GM12878 (cell line): ENCODE data around the gene KIZ. TPM values are rescaled to one million over a fixed set of nuclear protein-coding genes. Genes with fewer than 3 reads are reported as not detected.

ENCODE experiments used
- ATAC-seq: fragments of 200-7000 bp; cut with Tn5 transposase; 3 replicates; pipeline ENCODE4 v1.9.1; 2020; ENCODE audit warnings: mild to moderate bottlenecking, moderate library complexity
- BruUV-seq: library from RNA; stranded (reverse); fragments of 400-500 nt; replicated peaks from 2 replicates; lab custom pipeline; 2021; lab: Mats Ljungman, UMichigan
- CTCF ChIA-PET: fragments of 300-600 bp; sonication (Branson Sonifier 250); formaldehyde crosslinking; extraction: SDS; loops from one replicate; lab custom pipeline; 2021; ENCODE audit warnings: inconsistent platforms; lab: Yijun Ruan, JAX
- POLR2A ChIA-PET: fragments of 350-600 bp; formaldehyde crosslinking; extraction: SDS; loops from one replicate; lab custom pipeline; 2021; ENCODE audit warnings: inconsistent platforms; lab: Charles Lee
- RAD21 ChIA-PET: fragments of 300-600 bp; sonication (Branson Sonifier 250); formaldehyde crosslinking; loops from one replicate; lab custom pipeline; 2023; ENCODE audit warnings: antibody characterized with exemption; ENCODE audit not compliant: unreplicated experiment; lab: Charles Lee
- SMC1A ChIA-PET: fragments of 300-600 bp; sonication (Branson Sonifier 250); formaldehyde crosslinking; loops from one replicate; lab custom pipeline; 2023; ENCODE audit not compliant: unreplicated experiment, uncharacterized antibody; lab: Charles Lee
- DNase-seq: peaks from one replicate; pipeline ENCODE4 v3.0.0-alpha.2; 2011; ENCODE audit warnings: low read depth, low spot score
- FAIRE-seq: peaks from 3 replicates; lab custom pipeline; 2011; peaks lifted over from hg19 to GRCh38; lab: Jason Lieb, UNC
- H2AFZ ChIP-seq: 2 replicates; pipeline ENCODE4 v1.6.0; 2011; ENCODE audit warnings: low read depth, low read length, control low read depth; ENCODE audit not compliant: control insufficient read depth
- H3K27ac ChIP-seq: 2 replicates; pipeline ENCODE4 v1.5.1; 2011; ENCODE audit warnings: control low read depth; ENCODE audit not compliant: control insufficient read depth, insufficient read depth
- H3K27me3 ChIP-seq, 2 experiments: replicated peaks in 1 of 2; 2 replicates each; pipeline versions ENCODE4 v1.6.0 to v1.6.1; 2011; ENCODE audit warnings: low read length in 1 of 2; ENCODE audit not compliant: control insufficient read depth in 2 of 2, insufficient read depth in 2 of 2
- H3K36me3 ChIP-seq, 2 experiments: 2 replicates each; pipeline ENCODE4 v1.5.1; 2011; ENCODE audit warnings: low read length in 1 of 2; ENCODE audit not compliant: control insufficient read depth in 2 of 2, insufficient read depth in 2 of 2
- H3K4me1 ChIP-seq: 2 replicates; pipeline ENCODE4 v1.6.1; 2011; ENCODE audit warnings: mild to moderate bottlenecking, low read length, moderate library complexity, mixed read lengths; ENCODE audit not compliant: control insufficient read depth, insufficient read depth
- H3K4me2 ChIP-seq: 2 replicates; pipeline ENCODE4 v1.6.0; 2011; ENCODE audit warnings: control low read depth; ENCODE audit not compliant: control insufficient read depth, insufficient read depth
- H3K4me3 ChIP-seq: fragments of 200-600 bp; sonication (generic); 2 replicates; pipeline ENCODE4 v1.5.1; 2016
- H3K79me2 ChIP-seq: 2 replicates; pipeline ENCODE4 v1.6.0; 2011; ENCODE audit warnings: low read length; ENCODE audit not compliant: control insufficient read depth, insufficient read depth
- H3K9ac ChIP-seq: 2 replicates; pipeline ENCODE4 v1.8.0; 2011; ENCODE audit warnings: low read length, control low read depth, mixed read lengths; ENCODE audit not compliant: control insufficient read depth, insufficient read depth
- H3K9me3 ChIP-seq: replicated peaks from 3 replicates; pipeline ENCODE4 v1.5.1; 2011; ENCODE audit warnings: mild to moderate bottlenecking, low read length; ENCODE audit not compliant: control insufficient read depth, insufficient read depth
- H4K20me1 ChIP-seq: 2 replicates; pipeline ENCODE4 v1.6.0; 2011; ENCODE audit not compliant: control insufficient read depth, insufficient read depth
- ATF7 ChIP-seq: fragments of 450-650 bp; IDR thresholded peaks from 2 replicates; pipeline ENCODE4 v1.6.1; 2016; ENCODE audit warnings: low read depth, mild to moderate bottlenecking
- BHLHE40 ChIP-seq, 2 experiments: fragments of 450-650 bp in 1 of 2; IDR thresholded peaks; 2 replicates each; pipeline ENCODE4 v1.6.1; 2011 to 2017; ENCODE audit warnings: low read depth in 2 of 2, borderline replicate concordance in 1 of 2, improper control_type of control experiment in 1 of 2, low read length in 1 of 2, mild to moderate bottlenecking in 1 of 2
- ESRRA ChIP-seq: IDR thresholded peaks from 2 replicates; pipeline ENCODE4 v1.6.1; 2012; ENCODE audit warnings: mild to moderate bottlenecking, low read length, improper control_type of control experiment
- EZH2 ChIP-seq: IDR thresholded peaks from 2 replicates; pipeline ENCODE4 v1.6.1; 2012; ENCODE audit warnings: low read depth, mild to moderate bottlenecking, control low read depth, inconsistent platforms, low read length, borderline replicate concordance; ENCODE audit not compliant: control insufficient read depth
- GATAD2B ChIP-seq: fragments of 450-650 bp; conservative IDR thresholded peaks from 2 replicates; pipeline ENCODE4 v1.6.1; 2017; ENCODE audit warnings: low read depth, mild to moderate bottlenecking, moderate library complexity
- MYC ChIP-seq: IDR thresholded peaks from 2 replicates; pipeline ENCODE4 v1.6.1; 2011; ENCODE audit warnings: mild to moderate bottlenecking, low read length, moderate library complexity, inconsistent platforms; ENCODE audit not compliant: insufficient read depth, insufficient replicate concordance, insufficient read length, severe bottlenecking
- PML ChIP-seq: IDR thresholded peaks from 2 replicates; pipeline ENCODE4 v1.6.1; 2012; ENCODE audit warnings: low read length, inconsistent platforms
- POLR2AphosphoS5 ChIP-seq: IDR thresholded peaks from 2 replicates; pipeline ENCODE4 v1.6.1; 2011; ENCODE audit warnings: mild to moderate bottlenecking, low read length, inconsistent platforms
- RAD51 ChIP-seq: fragments of 450-650 bp; IDR thresholded peaks from 2 replicates; pipeline ENCODE4 v1.6.1; 2016; ENCODE audit warnings: moderate library complexity, mild to moderate bottlenecking, inconsistent platforms
- RELB ChIP-seq: fragments of 450-650 bp; IDR thresholded peaks from 2 replicates; pipeline ENCODE4 v1.6.1; 2017; ENCODE audit warnings: low read depth, mild to moderate bottlenecking, moderate library complexity
- SPI1 ChIP-seq: IDR thresholded peaks from 2 replicates; pipeline ENCODE4 v1.6.1; 2011; ENCODE audit warnings: low read depth, mild to moderate bottlenecking, low read length, moderate library complexity, borderline replicate concordance; ENCODE audit not compliant: insufficient read depth
- WGBS: methylation state at CpG from one replicate; pipeline ENCODE4 v1.1.6; 2016; ENCODE audit warnings: low lambda C conversion rate; ENCODE audit not compliant: insufficient replicate concordance, insufficient coverage; ENCODE audit errors: missing lambda C conversion rate; 5-methylcytosine and 5-hydroxymethylcytosine counted together
- in situ Hi-C: fragments of 300-500 bp; cut with MboI; formaldehyde crosslinking; loops from 9 replicates; pipeline ENCODE4 v1.14.3; 2018; ENCODE audit warnings: mixed read lengths
- intact Hi-C: fragments of 100-400 bp; cut with micrococcal nuclease; formaldehyde crosslinking; loops from one replicate; pipeline ENCODE4 v1.14.2; 2022; ENCODE audit not compliant: unreplicated experiment
- polyA plus RNA-seq, 11 experiments: library from polyadenylated mRNA; depleted of rRNA in 4 of 11; unstranded in 6 of 11; stranded (reverse) in 5 of 11; fragments of >200 nt; fragmentation: Nextera tagmentation in 4 of 11; fragmentation: Illumina TruSeq in 1 of 11; extraction: Ambion mirVana in 4 of 11; extraction: Trizol in 1 of 11; gene quantifications; 1 replicate in 1 of 11; 2 replicates in 10 of 11; pipeline versions ENCODE4 v1.2.1 to v1.2.3, GENCODE V29; 2011 to 2016; ENCODE audit warnings: inconsistent platforms in 2 of 11, missing spikeins in 2 of 11, low read depth in 1 of 11
- total RNA-seq, 4 experiments: library from RNA; depleted of rRNA in 3 of 4; stranded (reverse); fragments of >200 nt in 3 of 4; fragmentation: Illumina TruSeq in 1 of 4; extraction: Trizol in 1 of 4; gene quantifications; 2 replicates each; pipeline versions ENCODE4 v1.2.1 to v1.2.3, GENCODE V29; 2013 to 2021

Gene KIZ
- total and polyA plus RNA-seq, 10 of the 15 experiments (the other 5 are each of a cell fraction or from before 2014, with no cell fraction given) = 2.7 to 11.0 (median 7.3) TPM

- Histone ChIP-seq H3K27ac (no peak overlapping the region), H3K4me2 (no peak overlapping the region), H3K27me3 (no peaks in the 10 kb centered on the region), H3K9ac (no peak overlapping the region), H3K4me1 (no peaks in the 10 kb centered on the region), H3K79me2 (no peaks in the 10 kb centered on the region), H4K20me1 (no peaks in the 10 kb centered on the region), H3K9me3 (no peaks in the 10 kb centered on the region), H3K36me3 (0 out of 4 replicates have a peak, but pooled peaks cover 0 to 4% of the 10 kb centered on the region in 2 experiments), H2AFZ (no peak overlapping the region), H3K4me3 (no peak overlapping the region)
- DNase-seq = no peak
- BruUV-seq = no TSS peak
- intact Hi-C loops (no loop called here), in situ Hi-C loops (no loop called here)
- ChIA-PET POLR2A (no interaction called here), SMC1A (no interaction called here), CTCF (no interaction called here), RAD21 (no interaction called here)
- 48% methylated on average over 2 of the region's 2 CpGs for WGBS
- TF ChIP-seq BHLHE40 (IDR thresholded peaks at IDR 0.05; ENCODE audit: borderline replicate concordance in 1 of 2, low read depth in 2 of 2, low read length in 1 of 2) = no peak
- TF ChIP-seq GATAD2B = no peak
- TF ChIP-seq ATF7 = no peak
- no peak for TF ChIP-seq PML
- TF ChIP-seq SPI1 = no peak
- TF ChIP-seq POLR2AphosphoS5 = no peak
- TF ChIP-seq RAD51 = no peak
- TF ChIP-seq EZH2 = no peak
- no peak for TF ChIP-seq RELB
- TF ChIP-seq ESRRA = no peak
- no peak for TF ChIP-seq MYC
- no peak for FAIRE-seq
- no peak for ATAC-seq
Observed at GRCh38 chr20:21179757-21180156, 53.9 kb downstream of the KIZ start.
